B cell (primary cell): ENCODE measurements around the gene KCNMB3. TPM values are rescaled to one million over a fixed set of nuclear protein-coding genes. Genes with fewer than 3 reads are reported as not detected.

ENCODE experiments used
- ATAC-seq: fragments of 200-7000 bp; cut with Tn5 transposase; one replicate; pipeline ENCODE4 v1.10.0; 2021; ENCODE audit warnings: low read depth, mild to moderate bottlenecking, moderate number of reproducible peaks, moderate library complexity
- CTCF ChIA-PET: fragments of 350-600 bp; sonication (Branson Sonifier 250); formaldehyde crosslinking; loops from one replicate; lab custom pipeline; 2021; ENCODE audit warnings: antibody characterized with exemption, inconsistent platforms; lab: Charles Lee
- POLR2A ChIA-PET: fragments of 350-600 bp; sonication (Branson Sonifier 250); formaldehyde crosslinking; loops from one replicate; lab custom pipeline; 2021; ENCODE audit warnings: antibody characterized with exemption; lab: Charles Lee
- DNase-seq: peaks from one replicate; pipeline ENCODE4 v3.0.0; 2013
- H2AFZ ChIP-seq: 2 replicates; pipeline ENCODE4 v1.6.1; 2012; ENCODE audit warnings: mild to moderate bottlenecking, low read depth, low read length; ENCODE audit not compliant: insufficient read depth, poor library complexity, severe bottlenecking
- H3K27ac ChIP-seq, 2 donors: 1 replicate in 1 of 2; 2 replicates in 1 of 2; pipeline ENCODE4 v1.5.1; 2012 to 2013; ENCODE audit warnings: low read length in 2 of 2, mild to moderate bottlenecking in 2 of 2, moderate library complexity in 1 of 2
- H3K27me3 ChIP-seq, 4 experiments: fragments of 200-600 bp in 1 of 4; sonication (generic) in 1 of 4; replicated peaks in 1 of 4; 1 replicate in 2 of 4; 2 replicates in 2 of 4; pipeline versions ENCODE4 v1.6.1 to v1.7.0; 2013 to 2016; ENCODE audit warnings: low read length in 3 of 4, mild to moderate bottlenecking in 2 of 4, mixed read lengths in 1 of 4, moderate library complexity in 1 of 4; ENCODE audit not compliant: insufficient read depth in 4 of 4, control insufficient read depth in 3 of 4; ENCODE audit errors: control extremely low read depth in 1 of 4
- H3K36me3 ChIP-seq, 2 experiments: replicated peaks in 1 of 2; 1 replicate in 1 of 2; 2 replicates in 1 of 2; pipeline versions ENCODE4 v1.6.1 to v1.7.1; 2013; ENCODE audit warnings: low read length in 1 of 2; ENCODE audit not compliant: insufficient read depth in 2 of 2, control insufficient read depth in 1 of 2; ENCODE audit errors: control extremely low read depth in 1 of 2, extremely low read depth in 1 of 2
- H3K4me1 ChIP-seq, 2 donors: fragments of 200-600 bp in 1 of 2; sonication (generic) in 1 of 2; 1 replicate in 1 of 2; 2 replicates in 1 of 2; pipeline versions ENCODE4 v1.5.1 to v1.6.1; 2013 to 2017; ENCODE audit warnings: low read length in 2 of 2; ENCODE audit not compliant: control insufficient read depth in 2 of 2, insufficient read depth in 2 of 2
- H3K4me2 ChIP-seq: replicated peaks from 2 replicates; pipeline ENCODE3; 2012; ENCODE audit warnings: mild to moderate bottlenecking, low read depth, low read length; ENCODE audit not compliant: poor library complexity, severe bottlenecking
- H3K4me3 ChIP-seq, 5 experiments: fragments of 200-600 bp in 1 of 5; sonication (generic) in 1 of 5; 1 replicate in 3 of 5; 2 replicates in 2 of 5; pipeline versions ENCODE4 v1.5.1 to v1.7.0; 2011 to 2016; ENCODE audit warnings: low read length in 4 of 5, mild to moderate bottlenecking in 4 of 5, low read depth in 2 of 5, control low read depth in 1 of 5, moderate library complexity in 1 of 5; ENCODE audit not compliant: insufficient read depth in 1 of 5; ENCODE audit errors: control extremely low read depth in 1 of 5, extremely low read depth in 1 of 5
- H3K79me2 ChIP-seq: fragments of 200-600 bp; sonication (generic); one replicate; pipeline ENCODE4 v1.6.0; 2016; ENCODE audit warnings: low read length; ENCODE audit not compliant: control insufficient read depth, insufficient read depth
- H3K9ac ChIP-seq: fragments of 200-600 bp; sonication (generic); 2 replicates; pipeline ENCODE4 v1.6.1; 2017; ENCODE audit warnings: mild to moderate bottlenecking, low read length, moderate library complexity
- H3K9me3 ChIP-seq, 3 donors: one replicate each; pipeline versions ENCODE4 v1.6.1 to v1.7.1; 2013; ENCODE audit warnings: low read length in 2 of 3; ENCODE audit not compliant: control insufficient read depth in 2 of 3, insufficient read depth in 1 of 3; ENCODE audit errors: control extremely low read depth in 1 of 3
- H4K20me1 ChIP-seq: 2 replicates; pipeline ENCODE4 v1.6.0; 2012; ENCODE audit warnings: mild to moderate bottlenecking, low read length; ENCODE audit not compliant: insufficient read depth, control insufficient read depth, poor library complexity, severe bottlenecking
- H3K27ac Mint-ChIP-seq: one replicate; pipeline ENCODE4 v1.8.0; 2021; ENCODE audit warnings: mixed read lengths
- H3K27me3 Mint-ChIP-seq: one replicate; pipeline ENCODE4 v1.8.0; 2021; ENCODE audit warnings: mixed read lengths
- H3K4me1 Mint-ChIP-seq: one replicate; pipeline ENCODE4 v1.8.0; 2021; ENCODE audit warnings: mixed read lengths
- H3K4me3 Mint-ChIP-seq: one replicate; pipeline ENCODE4 v1.8.0; 2021; ENCODE audit warnings: mixed read lengths
- H3K9me3 Mint-ChIP-seq: one replicate; pipeline ENCODE4 v1.8.0; 2022; ENCODE audit warnings: mixed read lengths; ENCODE audit not compliant: insufficient read depth
- CTCF ChIP-seq: fragments of 200-600 bp; IDR thresholded peaks from one replicate; pipeline ENCODE4 v1.8.0; 2022; ENCODE audit warnings: antibody characterized with exemption, mild to moderate bottlenecking
- EZH2 ChIP-seq: IDR thresholded peaks from 2 replicates; pipeline ENCODE4 v1.6.1; 2012; ENCODE audit warnings: borderline replicate concordance, low read depth, mild to moderate bottlenecking, moderate library complexity, low read length; ENCODE audit not compliant: insufficient read depth, poor library complexity, severe bottlenecking
- WGBS: methylation state at CpG from one replicate; pipeline ENCODE4 v1.1.5; 2013; ENCODE audit warnings: missing lambda C conversion rate; ENCODE audit not compliant: insufficient coverage; 5-methylcytosine and 5-hydroxymethylcytosine counted together
- intact Hi-C: fragments of 100-400 bp; cut with micrococcal nuclease; formaldehyde crosslinking; loops from one replicate; pipeline ENCODE4 v1.10.0; 2022
- polyA plus RNA-seq: library from polyadenylated mRNA; depleted of rRNA; stranded (reverse); fragments of >200 nt; gene quantifications from 2 replicates; pipeline ENCODE4 v1.2.3, GENCODE V29; 2012
- total RNA-seq, 2 donors: library from RNA; stranded (reverse); fragments of 120-200 nt in 1 of 2; gene quantifications; 1 replicate in 1 of 2; 2 replicates in 1 of 2; pipeline versions ENCODE4 v1.2.3 to v1.2.4, GENCODE V29; 2013 to 2022

The KCNMB3 gene
- total and polyA plus RNA-seq, 2 donors (not counting 1 experiment from before 2014, with no cell fraction given) = 3.5 to 5.7 TPM

GRCh38 chr3:179233043-179233442 is 17.9 kb downstream of the KCNMB3 start:
- CTCF ChIA-PET = interaction anchor here (1.1 kb wide), 1 partner anchor 128 kb away, joined by 3 read pairs; no protein-coding TSS in a partner anchor

GRCh38 chr3:179229177-179229576 is 21.7 kb downstream of the KCNMB3 start:
- Histone ChIP-seq H3K4me2 (no peak overlapping the region), H3K79me2 (no peaks in the 10 kb centered on the region), H3K4me1 (no peaks in the 10 kb centered on the region), H2AFZ (no peak overlapping the region), H3K27me3 (no peaks in the 10 kb centered on the region), H4K20me1 (no peaks in the 10 kb centered on the region), H3K4me3 (no peak overlapping the region), H3K9ac (no peak overlapping the region), H3K27ac (no peak overlapping the region), H3K36me3 (peaks cover 6 to 41% of the 10 kb centered on the region in 2 experiments), H3K9me3 (no peaks in the 10 kb centered on the region)
- DNase-seq (no peak), ATAC-seq (no peak)
- Mint-ChIP-seq H3K4me1 (peaks cover 5% of the 10 kb centered on the region), H3K4me3 (no peak overlapping the region), H3K27ac (no peak overlapping the region), H3K9me3 (no peaks in the 10 kb centered on the region), H3K27me3 (no peaks in the 10 kb centered on the region)
- ChIA-PET CTCF (no interaction called here), POLR2A (no interaction called here)
- no peak for TF ChIP-seq EZH2
- TF ChIP-seq CTCF = no peak
- intact Hi-C loops = no loop called here
- no CpG with 5 or more reads among the region's 5 CpGs for WGBS

More at GRCh38 chr3:179233043-179233442, 17.9 kb downstream of the KCNMB3 start:
- Histone ChIP-seq H3K4me1 (no peaks in the 10 kb centered on the region), H3K9ac (no peak overlapping the region), H3K9me3 (no peaks in the 10 kb centered on the region), H3K79me2 (no peaks in the 10 kb centered on the region), H3K4me3 (no peak overlapping the region), H3K36me3 (peaks cover 6 to 28% of the 10 kb centered on the region in 2 experiments), H3K4me2 (no peak overlapping the region), H4K20me1 (no peaks in the 10 kb centered on the region), H2AFZ (no peak overlapping the region), H3K27me3 (no peaks in the 10 kb centered on the region), H3K27ac (no peak overlapping the region)
- intact Hi-C loops = loop anchor here (10.0 kb wide), 1 partner anchor 82 kb away; no protein-coding TSS in a partner anchor
- Mint-ChIP-seq H3K27me3 (no peaks in the 10 kb centered on the region), H3K4me3 (no peak overlapping the region), H3K4me1 (peaks cover 9% of the 10 kb centered on the region), H3K9me3 (no peaks in the 10 kb centered on the region), H3K27ac (no peak overlapping the region)
- ATAC-seq (no peak), DNase-seq (no peak)
- no peak for TF ChIP-seq CTCF
- no peak for TF ChIP-seq EZH2
- POLR2A ChIA-PET = interaction anchor here (1.5 kb wide), 1 partner anchor 85 kb away, joined by 4 read pairs; the partner anchor contains the start of gene PIK3CA
- WGBS = 100% methylated on average over 3 of the region's 3 CpGs
